GM19238 (cell line): ENCODE measurements around the gene NAA50.

Experiments used
- DNase-seq: peaks from one replicate; pipeline ENCODE4 v3.0.0; 2011; ENCODE audit warnings: low spot score; ENCODE audit not compliant: insufficient read length

Gene NAA50

GRCh38 chr3:113690482-113690881, 55.6 kb downstream of the NAA50 start:
- no peak for DNase-seq

DNA sequence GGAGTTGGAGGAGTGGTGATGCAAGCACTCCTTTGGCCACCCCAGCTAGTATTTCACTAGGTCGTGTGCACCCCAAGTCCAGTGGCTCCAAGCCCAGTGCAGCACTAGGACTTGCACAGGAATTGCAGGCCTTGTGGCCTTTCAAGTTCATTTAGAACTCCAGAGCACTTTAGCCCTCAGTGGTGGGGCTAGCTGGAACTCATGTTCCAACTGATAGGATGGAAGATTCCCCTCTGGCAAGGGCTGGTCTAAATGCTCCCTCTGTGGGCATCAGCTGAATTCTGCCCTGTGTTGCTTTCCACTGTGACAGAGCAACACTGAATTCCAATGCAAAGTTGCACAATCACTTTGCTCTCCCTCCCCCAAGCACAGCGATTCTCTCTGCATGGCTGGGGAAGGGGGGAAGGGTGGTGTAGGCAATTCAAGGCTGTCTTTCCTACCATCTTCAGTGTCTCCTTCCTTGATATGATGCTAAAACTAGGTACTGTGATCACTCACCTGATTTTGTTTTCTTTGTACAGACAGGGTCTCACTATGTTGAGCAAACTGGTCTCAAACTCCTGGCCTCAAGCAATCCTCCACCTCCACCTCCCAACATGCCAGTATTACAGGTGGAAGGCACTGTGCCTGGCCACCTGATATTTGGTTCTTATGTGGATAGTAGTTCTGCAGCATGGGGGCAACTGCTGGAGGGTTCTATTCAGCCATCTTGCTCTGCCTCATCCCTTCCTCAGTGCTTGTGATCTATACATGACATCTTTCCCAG, 59.9 kb downstream of the NAA50 start:
- no peak for DNase-seq

DNA sequence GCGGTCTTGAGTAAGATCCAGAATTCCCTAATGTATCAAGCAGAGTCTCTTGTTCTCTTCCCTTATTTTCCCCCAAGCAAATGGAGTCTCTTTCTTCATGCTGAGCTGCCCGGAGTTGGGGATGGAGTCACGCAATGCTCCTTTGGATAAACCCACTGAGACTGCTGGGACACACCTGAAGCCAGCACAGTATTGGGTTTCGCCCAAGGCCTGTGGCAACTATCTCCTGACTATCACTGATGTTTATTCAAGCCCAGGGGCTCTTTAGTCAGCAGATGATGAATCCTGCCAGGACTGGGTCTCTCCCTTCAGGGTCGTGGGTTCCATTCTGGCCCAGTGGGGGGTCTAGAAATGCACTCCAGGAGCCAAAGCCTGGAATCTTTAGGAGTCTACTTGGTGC, 60.9 kb downstream of the NAA50 start:
- no peak for DNase-seq

- DNase-seq = no peak
Observed at GRCh38 chr3:113684271-113684819, 61.7 kb downstream of the NAA50 start.

DNA sequence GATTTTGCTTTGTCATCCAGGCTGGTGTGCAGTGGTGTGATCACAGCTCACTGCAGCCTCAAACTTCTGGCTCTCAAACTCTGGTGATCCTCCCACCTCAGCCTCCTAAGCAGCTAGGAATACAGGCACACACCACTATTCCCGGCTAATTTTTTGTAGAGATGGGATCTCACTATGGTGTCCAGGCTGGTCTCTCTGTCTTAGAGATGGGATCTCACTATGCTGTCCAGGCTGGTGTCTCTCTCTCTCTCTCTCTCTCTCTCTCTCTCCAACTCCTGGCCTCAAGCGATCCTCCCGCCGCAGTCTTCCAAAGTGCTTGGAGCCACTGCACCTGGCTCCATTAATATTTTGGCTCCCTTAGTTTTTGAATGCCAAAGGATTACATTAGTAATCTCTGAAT, 67.3 kb downstream of the NAA50 start:
- no peak for DNase-seq

- no peak for DNase-seq
Observed at GRCh38 chr3:113677737-113678136, 68.3 kb downstream of the NAA50 start.

- no peak for DNase-seq
Observed at GRCh38 chr3:113676261-113676660, 69.8 kb downstream of the NAA50 start.

GRCh38 chr3:113673593-113673992, 72.5 kb downstream of the NAA50 start:
- DNase-seq = no peak

DNA sequence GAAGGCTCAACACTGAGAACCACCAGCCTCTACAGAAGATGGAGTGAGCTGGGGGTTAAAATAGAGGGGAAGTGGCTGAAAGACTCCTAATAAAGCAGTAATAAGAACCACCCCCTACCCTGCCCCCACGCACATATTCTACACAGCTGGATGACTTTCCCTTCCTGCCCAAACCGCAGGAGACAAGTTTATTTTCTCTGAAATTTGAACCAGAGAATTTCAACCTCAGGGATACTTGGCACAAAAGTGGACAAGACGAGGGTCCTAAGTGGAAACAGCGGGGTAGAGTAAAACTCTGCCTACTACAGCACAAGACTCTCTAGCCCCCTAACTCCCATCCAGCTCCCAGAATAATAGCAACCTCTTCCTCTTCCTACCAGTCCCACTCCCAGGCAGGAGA, 78.0 kb downstream of the NAA50 start:
- no peak for DNase-seq
